A549 (cell line): Measurements from ENCODE around the gene HP1BP3. TPM values are rescaled to one million over a fixed set of nuclear protein-coding genes. Genes with fewer than 3 reads are reported as not detected.

Experiments
- ATAC-seq, 2 experiments: fragments of 200-7000 bp in 1 of 2; fragments of >200 bp in 1 of 2; cut with Nextera tagmentation in 1 of 2; cut with Tn5 transposase in 1 of 2; 3 replicates each; pipeline versions ENCODE4 v1.8.0 to v1.9.1; 2018 to 2020; ENCODE audit warnings: mild to moderate bottlenecking in 1 of 2, moderate library complexity in 1 of 2
- CTCF ChIA-PET: fragments of 300-600 bp; sonication (Branson Sonifier 250); formaldehyde crosslinking; extraction: SDS; loops from one replicate; lab custom pipeline; 2021; ENCODE audit warnings: antibody characterized with exemption, inconsistent platforms; lab: Yijun Ruan, JAX
- POLR2A ChIA-PET: fragments of 350-600 bp; formaldehyde crosslinking; extraction: SDS; loops from one replicate; lab custom pipeline; 2021; ENCODE audit warnings: antibody characterized with exemption, inconsistent platforms; lab: Yijun Ruan, JAX
- DNase-seq, 2 experiments: peaks; one replicate each; pipeline versions ENCODE4 v3.0.0 to v3.0.0-alpha.2; 2011 to 2016; ENCODE audit warnings: low read depth in 1 of 2, low spot score in 1 of 2
- FAIRE-seq: peaks from 2 replicates; lab custom pipeline; 2011; peaks lifted over from hg19 to GRCh38; lab: Jason Lieb, UNC
- H3K27ac ChIP-seq, 2 experiments: fragments of >200 bp; sonication (Bioruptor Twin); formaldehyde crosslinking; 3 replicates each; pipeline ENCODE4 v1.5.1; 2016 to 2017
- H3K4me1 ChIP-seq: fragments of >200 bp; sonication (Bioruptor Twin); formaldehyde crosslinking; 3 replicates; pipeline ENCODE4 v1.6.1; 2016
- H3K4me2 ChIP-seq: fragments of >200 bp; sonication (Bioruptor Twin); formaldehyde crosslinking; 3 replicates; pipeline ENCODE4 v1.6.1; 2016
- H3K4me3 ChIP-seq: fragments of >200 bp; sonication (Bioruptor Twin); formaldehyde crosslinking; 3 replicates; pipeline ENCODE4 v1.5.1; 2016
- H3K9me3 ChIP-seq: fragments of >200 bp; sonication (Bioruptor Twin); formaldehyde crosslinking; 3 replicates; pipeline ENCODE4 v1.6.1; 2016
- ATOH8 ChIP-seq: fragments of 250-450 bp; sonication (Bioruptor Pico); IDR thresholded peaks from 2 replicates; pipeline ENCODE4 v1.5.0; 2020; ENCODE audit warnings: low read depth, mild to moderate bottlenecking, moderate library complexity
- CBX2 ChIP-seq: fragments of 200-600 bp; sonication (generic); IDR thresholded peaks from 2 replicates; pipeline ENCODE4 v1.6.1; 2016; ENCODE audit warnings: low read depth, mild to moderate bottlenecking, borderline replicate concordance
- CHD2 ChIP-seq: fragments of 150-350 bp; IDR thresholded peaks from 2 replicates; pipeline ENCODE4 v1.6.1; 2014; ENCODE audit warnings: low read length; ENCODE audit not compliant: partially characterized antibody
- CTCF ChIP-seq: fragments of >200 bp; sonication (Bioruptor Twin); formaldehyde crosslinking; IDR thresholded peaks from 3 replicates; pipeline ENCODE4 v1.5.1; 2016
- EHF ChIP-seq: fragments of 250-450 bp; sonication (Bioruptor Pico); IDR thresholded peaks from 2 replicates; pipeline ENCODE4 v1.5.0; 2020; ENCODE audit warnings: mild to moderate bottlenecking
- ELK1 ChIP-seq: fragments of 150-350 bp; IDR thresholded peaks from 2 replicates; pipeline ENCODE4 v1.6.1; 2014; ENCODE audit warnings: low read depth, mild to moderate bottlenecking, low read length
- FOSL2 ChIP-seq, 2 experiments: fragments of 450-650 bp in 1 of 2; fragments of >200 bp in 1 of 2; sonication (Bioruptor Twin) in 1 of 2; formaldehyde crosslinking; IDR thresholded peaks; 2 replicates each; pipeline versions ENCODE4 v1.5.0 to v1.6.1; 2016 to 2020; ENCODE audit warnings: mild to moderate bottlenecking in 1 of 2, moderate library complexity in 1 of 2
- HDAC2 ChIP-seq: fragments of 200-600 bp; sonication (generic); IDR thresholded peaks from 2 replicates; pipeline ENCODE4 v1.6.1; 2016
- HOXA7 ChIP-seq: fragments of 250-450 bp; sonication (Bioruptor Pico); IDR thresholded peaks from 2 replicates; pipeline ENCODE4 v1.5.0; 2020; ENCODE audit warnings: mild to moderate bottlenecking, moderate library complexity
- HOXB13 ChIP-seq: fragments of 250-450 bp; sonication (Bioruptor Pico); IDR thresholded peaks from 2 replicates; pipeline ENCODE4 v1.5.0; 2020; ENCODE audit warnings: low read depth, mild to moderate bottlenecking, moderate library complexity
- HOXB5 ChIP-seq: fragments of 250-450 bp; sonication (Bioruptor Pico); IDR thresholded peaks from 2 replicates; pipeline ENCODE4 v1.5.0; 2020; ENCODE audit warnings: mild to moderate bottlenecking, moderate library complexity
- JUN ChIP-seq, 2 experiments: fragments of >200 bp; sonication (Bioruptor Twin); formaldehyde crosslinking; IDR thresholded peaks; 2 replicates in 1 of 2; 3 replicates in 1 of 2; pipeline ENCODE4 v1.6.1; 2016 to 2017
- KDM1A ChIP-seq: fragments of 200-600 bp; sonication (generic); IDR thresholded peaks from 2 replicates; pipeline ENCODE4 v1.6.1; 2016; ENCODE audit warnings: low read depth, mild to moderate bottlenecking
- MAZ ChIP-seq: fragments of 150-350 bp; IDR thresholded peaks from 2 replicates; pipeline ENCODE4 v1.6.1; 2014; ENCODE audit warnings: antibody characterized with exemption, low read depth, low read length, borderline replicate concordance
- PBX3 ChIP-seq: IDR thresholded peaks from 2 replicates; pipeline ENCODE4 v1.6.1; 2012
- REST ChIP-seq: fragments of 200-600 bp; sonication (generic); IDR thresholded peaks from 2 replicates; pipeline ENCODE4 v1.6.1; 2016; ENCODE audit warnings: antibody characterized with exemption, mild to moderate bottlenecking, moderate library complexity
- RFX5 ChIP-seq: fragments of 450-650 bp; IDR thresholded peaks from 2 replicates; pipeline ENCODE4 v1.7.1; 2014; ENCODE audit warnings: antibody characterized with exemption, mild to moderate bottlenecking, moderate library complexity
- SMC3 ChIP-seq: fragments of >200 bp; sonication (Bioruptor Twin); formaldehyde crosslinking; IDR thresholded peaks from 3 replicates; pipeline ENCODE4 v1.6.1; 2018; ENCODE audit warnings: inconsistent platforms
- SREBF2 ChIP-seq: fragments of 450-650 bp; IDR thresholded peaks from 2 replicates; pipeline ENCODE4 v1.6.1; 2014; ENCODE audit warnings: mild to moderate bottlenecking, moderate library complexity
- ZC3H11A ChIP-seq: fragments of 450-650 bp; IDR thresholded peaks from 2 replicates; pipeline ENCODE4 v1.6.1; 2014; ENCODE audit warnings: antibody characterized with exemption, mild to moderate bottlenecking
- ZFP36 ChIP-seq: fragments of 450-650 bp; IDR thresholded peaks from 2 replicates; pipeline ENCODE4 v1.6.1; 2014; ENCODE audit warnings: borderline replicate concordance; ENCODE audit not compliant: partially characterized antibody
- WGBS: methylation state at CpG from one replicate; pipeline ENCODE4 v1.1.6; 2017; ENCODE audit errors: missing lambda C conversion rate; 5-methylcytosine and 5-hydroxymethylcytosine counted together
- polyA plus RNA-seq, 4 experiments: library from polyadenylated mRNA; depleted of rRNA in 3 of 4; stranded (reverse); fragments of >200 nt; fragmentation: RNase III in 1 of 4; extraction: RNeasy Plus Mini Kit Qiagen cat#74134 plus additional on column Dnase treatment in 1 of 4; gene quantifications; 2 replicates in 3 of 4; 3 replicates in 1 of 4; pipeline ENCODE4 v1.2.3, GENCODE V29; 2011 to 2017

Gene HP1BP3
- polyA plus RNA-seq, 2 of the 4 experiments (the other 2 are of a cell fraction): 159 to 214 TPM

- DNase-seq (no peak), FAIRE-seq (no peak), ATAC-seq (no peak)
- H3K27ac ChIP-seq: no peak overlapping the region
- H3K4me3 ChIP-seq: no peak overlapping the region
- 90% methylated on average over 2 of the region's 4 CpGs for WGBS
- H3K4me2 ChIP-seq: no peak overlapping the region
- H3K9me3 ChIP-seq: no peaks in the 10 kb centered on the region
- CTCF ChIA-PET: interaction anchor here (0.5 kb wide), 1 partner anchor 1643 kb away, joined by 3 read pairs; no protein-coding TSS in a partner anchor
- POLR2A ChIA-PET: no interaction called here
- no peaks in the 10 kb centered on the region; the same call in 2 of the 3 replicates for H3K4me1 ChIP-seq
- TF ChIP-seq HDAC2: no peak
- TF ChIP-seq HOXA7 (CRISPR knock-in tag): no peak
- TF ChIP-seq ELK1: no peak
- no peak for TF ChIP-seq PBX3
- TF ChIP-seq MAZ: no peak
- TF ChIP-seq RFX5: no peak
- TF ChIP-seq FOSL2 (IDR thresholded peaks at IDR 0.05): no peak
- TF ChIP-seq FOSL2 (CRISPR knock-in tag; IDR thresholded peaks at IDR 0.05): no peak
- TF ChIP-seq ZFP36: no peak
- no peak for TF ChIP-seq CBX2
- no peak for TF ChIP-seq HOXB5 (CRISPR knock-in tag)
- TF ChIP-seq REST: no peak
- no peak for TF ChIP-seq HOXB13
These were observed 64.0 kb downstream of the HP1BP3 start for GRCh38 chr1:20723159-20723536.

GRCh38 chr1:20721117-20722061 lies 65.7 kb downstream of the HP1BP3 start:
- ChIA-PET CTCF (interaction anchor here (0.8 to 0.9 kb wide), 2 partner anchors 9 to 25 kb away, joined by 3 read pairs; no protein-coding TSS in a partner anchor), POLR2A (no interaction called here)
- Histone ChIP-seq H3K4me1 (no peaks in the 10 kb centered on the region; the same call in 2 of the 3 replicates), H3K4me2 (no peak overlapping the region), H3K4me3 (no peak overlapping the region), H3K9me3 (no peaks in the 10 kb centered on the region), H3K27ac (no peak overlapping the region)
- DNase-seq: no peak
- 95% methylated on average over 18 of the region's 29 CpGs for WGBS
- TF ChIP-seq ZC3H11A: no peak
- no peak for TF ChIP-seq JUN (IDR thresholded peaks at IDR 0.05)
- no peak for TF ChIP-seq KDM1A
- no peak for FAIRE-seq
- ATAC-seq: no peak

- no peak overlapping the region for H3K4me2 ChIP-seq
- POLR2A ChIA-PET: no interaction called here
- no peak for ATAC-seq
- TF ChIP-seq CTCF (no peak), CBX2 (no peak), ATOH8 (CRISPR knock-in tag) (no peak), EHF (CRISPR knock-in tag) (no peak), SMC3 (no peak), CHD2 (no peak), PBX3 (no peak), SREBF2 (no peak)
These were observed 66.4 kb downstream of the HP1BP3 start for GRCh38 chr1:20720631-20721091.

More at GRCh38 chr1:20720631-20721091, 66.4 kb downstream of the HP1BP3 start:
- H3K4me3 ChIP-seq: no peak overlapping the region
- CTCF ChIA-PET: interaction anchor here (0.6 kb wide), 1 partner anchor 110 kb away, joined by 3 read pairs; no protein-coding TSS in a partner anchor
- 86% methylated on average over 3 of the region's 12 CpGs for WGBS
- no peaks in the 10 kb centered on the region for H3K9me3 ChIP-seq
- no peak for FAIRE-seq
- H3K27ac ChIP-seq: no peak overlapping the region
- DNase-seq: no peak
- no peaks in the 10 kb centered on the region; the same call in 2 of the 3 replicates for H3K4me1 ChIP-seq
